ENCODE results near the gene UGT1A1.

DNA sequence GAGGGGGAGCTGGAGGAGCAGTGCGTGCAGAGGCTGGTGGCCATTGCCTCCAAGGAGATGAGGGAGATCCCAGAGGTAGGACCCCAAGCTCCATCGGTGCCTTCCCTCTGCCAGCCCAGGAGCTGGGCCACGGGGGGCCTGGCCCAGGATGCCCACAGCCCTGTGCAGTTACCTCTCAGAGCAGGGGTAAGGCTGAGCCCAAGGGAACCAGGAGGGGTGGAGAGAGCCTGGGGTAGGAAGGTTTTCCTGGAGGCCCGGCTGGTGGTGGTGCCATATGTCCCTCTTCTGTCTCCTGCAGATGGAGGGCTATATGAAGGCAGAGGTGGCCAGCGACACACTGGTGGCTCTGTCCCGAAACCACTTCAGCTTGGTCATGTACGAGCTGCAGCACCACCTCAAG is 29.5 kb downstream of the UGT1A1 start:
- no peak for TF ChIP-seq POLR2A (IDR thresholded peaks at IDR 0.05; ENCODE audit: low read depth, low read length)
- no peak for TF ChIP-seq POLR2AphosphoS5 (IDR thresholded peaks at IDR 0.05; ENCODE audit: low read depth, low read length)

All from GM12891 (cell line).